Peyer's patch (tissue), 4 donors: ENCODE data around the gene RNF152.

ENCODE experiments used
- POLR2A ChIP-seq, 2 donors: fragments of 450-650 bp; IDR thresholded peaks; one replicate each; pipeline ENCODE4 v1.5.1; 2017; ENCODE audit warnings: antibody characterized with exemption in 2 of 2, mild to moderate bottlenecking in 2 of 2, moderate library complexity in 2 of 2
- TF ChIP-seq, protein P1 (sequence below), 6 experiments: fragments of 450-650 bp in 4 of 6; fragments of 200-600 bp in 2 of 6; sonication (generic) in 1 of 6; IDR thresholded peaks; one replicate each; pipeline ENCODE4 v1.5.1; 2017 to 2019; ENCODE audit warnings: antibody characterized with exemption in 6 of 6, mild to moderate bottlenecking in 3 of 6, moderate library complexity in 1 of 6

DNA sequence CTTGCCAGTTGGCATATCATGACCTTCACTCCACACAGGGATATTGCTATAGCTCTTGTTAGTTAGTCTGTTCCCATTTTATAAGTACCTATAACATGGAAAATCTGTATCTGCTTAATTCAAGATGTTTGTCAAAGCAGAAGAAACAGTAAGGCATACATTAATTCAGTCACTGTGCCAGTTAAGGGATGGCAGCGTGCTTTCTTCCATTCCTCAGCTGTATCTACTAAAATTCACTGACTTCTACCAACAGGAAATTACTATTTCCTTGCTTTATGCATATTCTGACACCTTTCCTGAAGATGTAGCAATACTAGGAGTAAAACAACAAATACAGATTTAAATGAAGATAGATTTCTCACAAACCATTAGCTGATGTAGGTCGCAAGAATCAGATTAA lies 59.9 kb downstream of the RNF152 start:
- TF ChIP-seq, protein P1, sequence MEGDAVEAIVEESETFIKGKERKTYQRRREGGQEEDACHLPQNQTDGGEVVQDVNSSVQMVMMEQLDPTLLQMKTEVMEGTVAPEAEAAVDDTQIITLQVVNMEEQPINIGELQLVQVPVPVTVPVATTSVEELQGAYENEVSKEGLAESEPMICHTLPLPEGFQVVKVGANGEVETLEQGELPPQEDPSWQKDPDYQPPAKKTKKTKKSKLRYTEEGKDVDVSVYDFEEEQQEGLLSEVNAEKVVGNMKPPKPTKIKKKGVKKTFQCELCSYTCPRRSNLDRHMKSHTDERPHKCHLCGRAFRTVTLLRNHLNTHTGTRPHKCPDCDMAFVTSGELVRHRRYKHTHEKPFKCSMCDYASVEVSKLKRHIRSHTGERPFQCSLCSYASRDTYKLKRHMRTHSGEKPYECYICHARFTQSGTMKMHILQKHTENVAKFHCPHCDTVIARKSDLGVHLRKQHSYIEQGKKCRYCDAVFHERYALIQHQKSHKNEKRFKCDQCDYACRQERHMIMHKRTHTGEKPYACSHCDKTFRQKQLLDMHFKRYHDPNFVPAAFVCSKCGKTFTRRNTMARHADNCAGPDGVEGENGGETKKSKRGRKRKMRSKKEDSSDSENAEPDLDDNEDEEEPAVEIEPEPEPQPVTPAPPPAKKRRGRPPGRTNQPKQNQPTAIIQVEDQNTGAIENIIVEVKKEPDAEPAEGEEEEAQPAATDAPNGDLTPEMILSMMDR (IDR thresholded peaks at IDR 0.05): no peak
- no peak for TF ChIP-seq POLR2A (IDR thresholded peaks at IDR 0.05)
